Measurements from ENCODE around the gene SMIM43. TPM values are rescaled to one million over a fixed set of nuclear protein-coding genes. Genes with fewer than 3 reads are reported as not detected.

Gene SMIM43
- total RNA-seq, 1 experiment from 2014 or later: not detected

DNA sequence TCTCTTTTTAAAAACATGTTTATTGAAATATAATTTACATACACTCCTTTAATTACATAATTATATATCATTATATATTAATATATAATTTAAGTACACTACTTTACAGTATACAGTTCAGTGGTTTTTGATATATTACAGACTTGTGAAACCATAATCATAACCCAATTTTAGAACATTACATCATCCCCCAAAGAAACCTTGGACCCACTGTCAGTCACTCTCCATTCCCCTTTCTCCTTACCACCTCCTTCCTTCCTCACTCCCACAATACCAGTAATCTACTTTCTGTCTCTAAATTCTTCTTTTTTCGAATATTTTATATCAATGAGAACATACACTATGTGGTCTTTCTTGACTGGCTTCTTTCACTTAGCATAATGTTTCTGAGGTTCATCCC is 18.2 kb upstream of the SMIM43 start:
- intact Hi-C loops (cut with micrococcal nuclease): no loop called here
- TF ChIP-seq ZFX (IDR thresholded peaks at IDR 0.05): no peak
- TF ChIP-seq SRF (IDR thresholded peaks at IDR 0.05; ENCODE audit: low read depth): no peak
- no peak for TF ChIP-seq FOSL1 (IDR thresholded peaks at IDR 0.05; ENCODE audit: low read depth)
- TF ChIP-seq SIN3A (IDR thresholded peaks at IDR 0.05; ENCODE audit: low read depth): no peak
- TF ChIP-seq SP1 (IDR thresholded peaks at IDR 0.05; ENCODE audit: low read depth): no peak
- TF ChIP-seq ELF1 (IDR thresholded peaks at IDR 0.05; ENCODE audit: borderline replicate concordance, low read depth): no peak
- TF ChIP-seq TCF7L2 (IDR thresholded peaks at IDR 0.05; ENCODE audit: borderline replicate concordance, extremely low read depth, insufficient read depth, insufficient read length): no peak
- no peak for TF ChIP-seq ZNF274 (IDR thresholded peaks at IDR 0.05; ENCODE audit: low read depth, low read length)
- TF ChIP-seq, protein P1, sequence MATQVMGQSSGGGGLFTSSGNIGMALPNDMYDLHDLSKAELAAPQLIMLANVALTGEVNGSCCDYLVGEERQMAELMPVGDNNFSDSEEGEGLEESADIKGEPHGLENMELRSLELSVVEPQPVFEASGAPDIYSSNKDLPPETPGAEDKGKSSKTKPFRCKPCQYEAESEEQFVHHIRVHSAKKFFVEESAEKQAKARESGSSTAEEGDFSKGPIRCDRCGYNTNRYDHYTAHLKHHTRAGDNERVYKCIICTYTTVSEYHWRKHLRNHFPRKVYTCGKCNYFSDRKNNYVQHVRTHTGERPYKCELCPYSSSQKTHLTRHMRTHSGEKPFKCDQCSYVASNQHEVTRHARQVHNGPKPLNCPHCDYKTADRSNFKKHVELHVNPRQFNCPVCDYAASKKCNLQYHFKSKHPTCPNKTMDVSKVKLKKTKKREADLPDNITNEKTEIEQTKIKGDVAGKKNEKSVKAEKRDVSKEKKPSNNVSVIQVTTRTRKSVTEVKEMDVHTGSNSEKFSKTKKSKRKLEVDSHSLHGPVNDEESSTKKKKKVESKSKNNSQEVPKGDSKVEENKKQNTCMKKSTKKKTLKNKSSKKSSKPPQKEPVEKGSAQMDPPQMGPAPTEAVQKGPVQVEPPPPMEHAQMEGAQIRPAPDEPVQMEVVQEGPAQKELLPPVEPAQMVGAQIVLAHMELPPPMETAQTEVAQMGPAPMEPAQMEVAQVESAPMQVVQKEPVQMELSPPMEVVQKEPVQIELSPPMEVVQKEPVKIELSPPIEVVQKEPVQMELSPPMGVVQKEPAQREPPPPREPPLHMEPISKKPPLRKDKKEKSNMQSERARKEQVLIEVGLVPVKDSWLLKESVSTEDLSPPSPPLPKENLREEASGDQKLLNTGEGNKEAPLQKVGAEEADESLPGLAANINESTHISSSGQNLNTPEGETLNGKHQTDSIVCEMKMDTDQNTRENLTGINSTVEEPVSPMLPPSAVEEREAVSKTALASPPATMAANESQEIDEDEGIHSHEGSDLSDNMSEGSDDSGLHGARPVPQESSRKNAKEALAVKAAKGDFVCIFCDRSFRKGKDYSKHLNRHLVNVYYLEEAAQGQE (IDR thresholded peaks at IDR 0.05; ENCODE audit: low read depth): no peak
- no peak for TF ChIP-seq EZH2phosphoT487 (IDR thresholded peaks at IDR 0.05; ENCODE audit: borderline replicate concordance)
- no peak for TF ChIP-seq JUND (IDR thresholded peaks at IDR 0.05)
- TF ChIP-seq EZH2 (IDR thresholded peaks at IDR 0.05): no peak
- TF ChIP-seq EGR1 (IDR thresholded peaks at IDR 0.05; ENCODE audit: low read depth): no peak
- no peak for TF ChIP-seq POLR2AphosphoS5 (IDR thresholded peaks at IDR 0.05; ENCODE audit: low read depth, low read length)
- no peak for TF ChIP-seq RAD21 (IDR thresholded peaks at IDR 0.05; ENCODE audit: low read depth)
- no peak for TF ChIP-seq YY1 (IDR thresholded peaks at IDR 0.05; ENCODE audit: extremely low read depth, insufficient replicate concordance, low read depth, low read length)
- TF ChIP-seq CEBPB (IDR thresholded peaks at IDR 0.05; ENCODE audit: low read depth): no peak
- no peak for TF ChIP-seq POLR2A (IDR thresholded peaks at IDR 0.05; ENCODE audit: borderline replicate concordance, extremely low read depth, insufficient read depth, insufficient read length)
- CTCF ChIA-PET: no interaction called here
- no peak for DNase-seq (ENCODE audit: low read depth, low spot score)
- H3K27me3 ChIP-seq (ENCODE audit: insufficient read depth, low read length): no peaks in the 10 kb centered on the region
- H3K4me3 ChIP-seq (replicated peaks in 1 of 2; ENCODE audit: low read depth in 1 of 2, low read length in 2 of 2): no peak overlapping the region
- H3K9ac ChIP-seq (ENCODE audit: low read length): no peak overlapping the region
- no peak overlapping the region for H3K27ac ChIP-seq (ENCODE audit: low read depth, low read length)
- H3K36me3 ChIP-seq (ENCODE audit: control insufficient read depth in 1 of 2, insufficient read depth in 2 of 2, low read length in 2 of 2): no peaks in the 10 kb centered on the region
- POLR2A ChIA-PET: no interaction called here
- no peaks in the 10 kb centered on the region for H3K79me2 ChIP-seq (ENCODE audit: insufficient read depth, low read length)
- no peaks in the 10 kb centered on the region for H3K9me3 ChIP-seq (ENCODE audit: control insufficient read depth in 1 of 2, insufficient read depth in 1 of 2, low read depth in 1 of 2, low read length in 2 of 2)
- no peak overlapping the region for H2AFZ ChIP-seq (ENCODE audit: low read depth, low read length, poor library complexity, severe bottlenecking)
- no peak for ATAC-seq
- RAD21 ChIA-PET (ENCODE audit: low non-redundant PET in 1 of 2, low total read pairs in 2 of 2, uncharacterized antibody in 2 of 2, unreplicated experiment in 2 of 2): no interaction called here
- H3K9me2 ChIP-seq (ENCODE audit: insufficient read depth): no peaks in the 10 kb centered on the region
- H3K4me1 ChIP-seq (ENCODE audit: control insufficient read depth in 1 of 2, insufficient read depth in 2 of 2, low read length in 2 of 2): no peaks in the 10 kb centered on the region
- H3K4me2 ChIP-seq (ENCODE audit: low read length): no peak overlapping the region
- no TSS peak for BruUV-seq (replicated peaks)
- H4K20me1 ChIP-seq (ENCODE audit: insufficient read depth): no peaks in the 10 kb centered on the region
